Measurements from ENCODE around the gene MSI2.

- no peak for TF ChIP-seq POLR2A (IDR thresholded peaks at IDR 0.05; ENCODE audit: low read depth, low read length)
- no peak for TF ChIP-seq TAF1 (IDR thresholded peaks at IDR 0.05; ENCODE audit: borderline replicate concordance, low read depth, low read length)
These were observed 356.1 kb downstream of the MSI2 start for GRCh38 chr17:57612202-57613071.
